Right lobe of liver (tissue), 6 donors: ENCODE measurements around the gene TMEM151B. TPM values are rescaled to one million over a fixed set of nuclear protein-coding genes. Genes with fewer than 3 reads are reported as not detected.
"Not testable (repeated sequence)": the region's sequence is repeated elsewhere in the genome, so short reads cannot be mapped to it uniquely, and the experiment has no call there.

Experiments used
- ATAC-seq, 4 donors: fragments of 200-7000 bp; cut with Tn5 transposase; one replicate each; pipeline ENCODE4 v1.9.1; 2020; ENCODE audit warnings: mild to moderate bottlenecking in 4 of 4, moderate library complexity in 4 of 4
- DNase-seq, 3 donors: peaks; one replicate each; pipeline ENCODE4 v3.0.0-alpha.2; 2020
- H3K27ac ChIP-seq, 3 donors: fragments of 200-600 bp; one replicate each; pipeline ENCODE4 v1.8.0; 2022
- H3K27me3 ChIP-seq, 2 donors: fragments of 200-600 bp; one replicate each; pipeline ENCODE4 v1.8.0; 2022
- H3K36me3 ChIP-seq, 4 donors: fragments of 200-600 bp; sonication (generic) in 1 of 4; one replicate each; pipeline versions ENCODE4 v1.5.1 to v1.8.0; 2017 to 2022; ENCODE audit warnings: control low read depth in 1 of 4
- H3K4me1 ChIP-seq, 4 donors: fragments of 200-600 bp; sonication (generic) in 1 of 4; one replicate each; pipeline versions ENCODE4 v1.5.1 to v1.8.0; 2017 to 2022; ENCODE audit warnings: control low read depth in 1 of 4
- H3K4me3 ChIP-seq, 3 donors: fragments of 200-600 bp; one replicate each; pipeline ENCODE4 v1.8.0; 2022
- H3K9me3 ChIP-seq, 4 donors: fragments of 200-600 bp; sonication (generic) in 1 of 4; one replicate each; pipeline versions ENCODE4 v1.5.1 to v1.8.0; 2017 to 2022; ENCODE audit warnings: control low read depth in 1 of 4
- POLR2A ChIP-seq: fragments of 450-650 bp; IDR thresholded peaks from one replicate; pipeline ENCODE4 v1.6.1; 2017; ENCODE audit warnings: antibody characterized with exemption, mild to moderate bottlenecking
- WGBS: methylation state at CpG from one replicate; pipeline ENCODE4 v1.1.6; 2018; ENCODE audit warnings: low coverage, low lambda C conversion rate; ENCODE audit not compliant: insufficient coverage; ENCODE audit errors: missing lambda C conversion rate; 5-methylcytosine and 5-hydroxymethylcytosine counted together
- intact Hi-C, 2 donors: fragments of 100-400 bp; cut with DNase I; formaldehyde crosslinking; loops; one replicate each; pipeline versions ENCODE4 v1.11.2 to v1.14.1; 2022
- total RNA-seq, 6 experiments: library from RNA; depleted of rRNA in 2 of 6; stranded (reverse); fragments of >200 nt in 2 of 6; fragmentation: NEBNext Ultra II Directional in 3 of 6; extraction: Animal tissue kit (Norgen Biotek cat#: 25700) in 3 of 6; gene quantifications; one replicate each; pipeline versions ENCODE4 v1.1.0 to v1.2.4, GENCODE V29; 2016 to 2023
- TF ChIP-seq, protein P1 (sequence below), 4 donors: fragments of 200-600 bp in 3 of 4; fragments of 450-650 bp in 1 of 4; IDR thresholded peaks; one replicate each; pipeline versions ENCODE4 v1.5.1 to v1.8.0; 2016 to 2022; ENCODE audit warnings: antibody characterized with exemption in 4 of 4, mild to moderate bottlenecking in 2 of 4
- donor health status: DM: no; HTN: yes; CAD: no.
- donor health status: DM: no; HTN: no; CAD: no.
- donor health status: DM: no; HTN: no; CAD: no.
- donor health status: DM: no; HTN: yes; CAD: no.
- donor health status: DM: no; HTN: yes; CAD: no.

The TMEM151B gene
- total RNA-seq, 6 experiments from 2014 or later = not detected

DNA sequence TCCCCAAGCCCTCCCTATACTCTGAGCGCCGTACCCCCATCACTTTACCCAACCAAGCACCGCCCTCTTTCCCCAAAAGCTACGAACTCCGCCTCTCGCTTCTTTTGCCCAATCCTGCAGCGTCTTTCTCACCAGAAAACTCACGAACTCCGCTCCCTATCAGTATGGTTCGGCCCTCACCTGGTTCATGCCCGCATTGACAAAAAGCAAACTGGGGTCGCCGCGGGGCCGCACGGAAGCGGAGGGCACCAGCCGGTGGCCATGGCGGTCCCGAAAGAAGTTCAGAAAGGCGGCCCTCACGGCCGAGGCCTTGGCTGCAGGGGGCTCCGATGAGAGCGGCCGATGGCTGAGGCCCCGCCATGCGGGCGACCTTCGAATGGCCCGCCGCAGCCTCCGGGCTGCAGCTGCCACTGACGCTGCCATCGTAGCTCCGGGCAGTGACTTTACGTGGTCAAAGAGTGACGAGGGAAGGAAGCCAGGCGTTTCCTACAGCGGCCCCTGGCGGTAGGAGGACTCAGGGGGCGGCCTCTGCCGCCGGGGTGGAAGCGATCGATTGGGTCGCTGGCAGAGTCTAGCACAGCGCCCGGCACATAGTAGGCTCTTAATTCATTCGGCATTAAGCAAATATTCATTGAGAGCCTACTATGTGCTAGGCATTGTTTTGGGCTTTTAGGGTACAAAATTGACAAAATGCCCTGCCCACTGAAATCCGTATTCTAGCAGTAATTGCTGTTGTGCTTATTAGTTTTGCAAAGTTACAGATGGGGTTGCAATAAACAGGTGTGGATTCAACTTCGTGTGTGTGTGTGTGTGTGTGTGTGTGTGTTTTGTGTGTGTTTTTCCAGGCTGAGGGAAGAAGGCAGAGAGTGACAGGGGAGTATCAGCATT lies 42.9 kb downstream of the TMEM151B start, which contains the start of gene AARS2:
AARS2 (minus strand) TSS at position 447 of the 888 bp plus-strand sequence; CDS start at position 423, 24 bp downstream.
- peak within 1 kb of the TSS; percentile 27 to 80 (median 73) for H3K27ac ChIP-seq
- H3K4me3 ChIP-seq = peak within 1 kb of the TSS; percentile 67 to 94 (median 93)
- no peaks in the 10 kb centered on the region for H3K9me3 ChIP-seq
- intact Hi-C loops = no loop called here
- peaks cover 0 to 8% (median 2%) of the 10 kb centered on the region in 4 donors for H3K4me1 ChIP-seq
- DNase-seq = peak; percentile 85 to 89 (median 88)
- WGBS = 4% methylated on average over 27 of the region's 52 CpGs
- H3K27me3 ChIP-seq = no peaks in the 10 kb centered on the region
- peak; percentile 97 to 100 (median 99) for ATAC-seq
- TF ChIP-seq POLR2A = peak; percentile 80
- TF ChIP-seq, protein P1, sequence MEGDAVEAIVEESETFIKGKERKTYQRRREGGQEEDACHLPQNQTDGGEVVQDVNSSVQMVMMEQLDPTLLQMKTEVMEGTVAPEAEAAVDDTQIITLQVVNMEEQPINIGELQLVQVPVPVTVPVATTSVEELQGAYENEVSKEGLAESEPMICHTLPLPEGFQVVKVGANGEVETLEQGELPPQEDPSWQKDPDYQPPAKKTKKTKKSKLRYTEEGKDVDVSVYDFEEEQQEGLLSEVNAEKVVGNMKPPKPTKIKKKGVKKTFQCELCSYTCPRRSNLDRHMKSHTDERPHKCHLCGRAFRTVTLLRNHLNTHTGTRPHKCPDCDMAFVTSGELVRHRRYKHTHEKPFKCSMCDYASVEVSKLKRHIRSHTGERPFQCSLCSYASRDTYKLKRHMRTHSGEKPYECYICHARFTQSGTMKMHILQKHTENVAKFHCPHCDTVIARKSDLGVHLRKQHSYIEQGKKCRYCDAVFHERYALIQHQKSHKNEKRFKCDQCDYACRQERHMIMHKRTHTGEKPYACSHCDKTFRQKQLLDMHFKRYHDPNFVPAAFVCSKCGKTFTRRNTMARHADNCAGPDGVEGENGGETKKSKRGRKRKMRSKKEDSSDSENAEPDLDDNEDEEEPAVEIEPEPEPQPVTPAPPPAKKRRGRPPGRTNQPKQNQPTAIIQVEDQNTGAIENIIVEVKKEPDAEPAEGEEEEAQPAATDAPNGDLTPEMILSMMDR (IDR thresholded peaks at IDR 0.05) = peak; percentile 89 to 100 (median 99)
- peaks cover 0 to 23% (median 10%) of the 10 kb centered on the region in 4 donors for H3K36me3 ChIP-seq

DNA sequence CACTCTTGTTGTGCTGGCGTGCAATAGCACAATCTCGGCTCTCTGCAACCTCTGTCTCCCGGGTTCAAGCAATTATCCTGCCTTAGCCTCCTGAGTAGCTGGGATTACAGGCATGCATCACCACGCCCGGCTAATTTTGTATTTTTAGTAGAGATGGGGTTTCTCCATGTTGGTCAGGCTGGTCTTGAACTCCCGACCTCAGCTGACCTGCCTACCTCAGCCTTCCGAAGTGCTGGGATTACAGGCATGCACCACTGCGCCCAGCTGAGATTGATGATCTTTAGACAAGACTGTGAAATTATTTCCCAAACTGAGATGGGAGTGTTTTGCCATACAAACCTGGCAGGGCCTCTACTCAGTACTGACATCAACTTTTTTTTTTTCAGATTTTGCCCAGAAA lies 44.4 kb downstream of the TMEM151B start:
- H3K27ac ChIP-seq, H3K27me3 ChIP-seq, H3K4me1 ChIP-seq, H3K9me3 ChIP-seq, ATAC-seq, H3K4me3 ChIP-seq, intact Hi-C loops, DNase-seq: not testable (repeated sequence)
- WGBS = 92% methylated on average over 8 of the region's 8 CpGs
- H3K36me3 ChIP-seq = peaks cover 0 to 14% (median 6%) of the 10 kb centered on the region in 4 donors

DNA sequence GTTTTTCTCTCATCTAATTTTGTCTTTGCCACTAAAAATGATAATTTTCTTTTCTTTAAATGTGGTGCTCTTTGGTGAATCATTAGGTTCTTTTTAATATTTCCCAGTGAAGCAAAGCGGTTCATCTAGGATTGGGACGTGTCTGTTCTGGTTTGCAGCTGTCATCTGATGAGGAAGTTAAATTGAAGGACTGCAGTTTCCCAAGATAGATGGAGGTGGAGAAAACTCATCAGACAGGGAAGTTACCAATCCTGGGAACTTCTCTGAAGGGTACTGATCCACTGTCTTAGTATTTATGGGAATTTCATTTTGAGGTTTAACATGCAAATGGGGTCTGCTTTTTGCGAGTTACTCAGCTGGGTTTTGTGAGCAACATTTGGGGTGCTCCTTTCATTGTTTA lies 45.3 kb downstream of the TMEM151B start:
- Histone ChIP-seq H3K27me3 (no peaks in the 10 kb centered on the region), H3K36me3 (peaks cover 0 to 6% (median 2%) of the 10 kb centered on the region in 4 donors), H3K4me3 (no peak overlapping the region), H3K9me3 (no peaks in the 10 kb centered on the region), H3K27ac (no peak overlapping the region), H3K4me1 (peaks cover 0 to 8% (median 2%) of the 10 kb centered on the region in 4 donors)
- TF ChIP-seq, protein P1 (IDR thresholded peaks at IDR 0.05) = no peak
- no peak for TF ChIP-seq POLR2A
- DNase-seq (no peak), ATAC-seq (no peak)
- intact Hi-C loops = no loop called here
- WGBS = 72% methylated on average over 3 of the region's 3 CpGs

DNA sequence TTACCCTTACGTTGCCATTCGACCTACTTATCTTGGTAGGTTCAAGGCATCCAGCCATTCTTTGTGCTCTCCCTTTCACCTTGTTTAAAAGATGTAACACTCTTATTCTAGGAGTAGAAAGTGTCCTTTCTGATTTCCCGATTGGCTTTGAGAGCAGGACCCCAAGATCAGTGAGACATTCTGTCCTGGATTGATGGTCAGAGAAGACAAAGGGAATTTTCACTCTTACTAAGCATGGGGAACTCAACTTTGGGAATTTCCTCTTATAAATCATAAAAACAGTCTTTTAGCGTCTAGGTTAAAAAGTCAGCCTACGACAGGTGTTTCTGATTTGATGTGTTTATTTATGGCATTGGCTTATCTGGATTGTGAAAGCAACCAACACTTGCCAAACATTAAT lies 45.7 kb downstream of the TMEM151B start:
- peaks cover 0 to 8% (median 2%) of the 10 kb centered on the region in 4 donors for H3K4me1 ChIP-seq
- no peak overlapping the region for H3K4me3 ChIP-seq
- ATAC-seq (no peak), DNase-seq (no peak)
- peaks cover 0 to 1% (median 0%) of the 10 kb centered on the region in 4 donors for H3K36me3 ChIP-seq
- TF ChIP-seq, protein P1 (IDR thresholded peaks at IDR 0.05) = no peak
- no peak for TF ChIP-seq POLR2A
- intact Hi-C loops = no loop called here
- 45% methylated on average over 5 of the region's 5 CpGs for WGBS
- no peaks in the 10 kb centered on the region for H3K9me3 ChIP-seq
- no peak overlapping the region for H3K27ac ChIP-seq
- H3K27me3 ChIP-seq = no peaks in the 10 kb centered on the region

DNA sequence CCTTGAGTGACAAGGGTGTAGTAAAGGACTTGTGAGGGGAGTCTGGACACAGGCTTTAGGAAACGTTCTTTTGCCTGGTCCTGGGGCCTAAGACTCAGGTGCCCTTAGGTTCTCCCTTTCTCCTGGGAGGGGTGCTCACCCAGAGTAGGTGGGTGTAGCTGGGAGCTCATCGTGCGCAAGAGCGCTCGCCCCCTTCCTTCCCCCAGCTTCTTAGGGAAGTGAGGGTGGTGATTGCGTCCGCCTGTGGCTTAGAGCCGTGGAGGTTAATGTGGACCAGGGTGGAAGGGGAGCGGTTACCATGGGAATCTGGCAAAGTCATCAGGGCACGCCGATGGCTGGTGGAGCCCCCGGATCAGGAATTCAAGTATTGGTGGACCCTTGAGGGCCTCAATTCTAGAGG lies 46.2 kb downstream of the TMEM151B start:
- no peak for ATAC-seq
- intact Hi-C loops = no loop called here
- no peak for DNase-seq

DNA sequence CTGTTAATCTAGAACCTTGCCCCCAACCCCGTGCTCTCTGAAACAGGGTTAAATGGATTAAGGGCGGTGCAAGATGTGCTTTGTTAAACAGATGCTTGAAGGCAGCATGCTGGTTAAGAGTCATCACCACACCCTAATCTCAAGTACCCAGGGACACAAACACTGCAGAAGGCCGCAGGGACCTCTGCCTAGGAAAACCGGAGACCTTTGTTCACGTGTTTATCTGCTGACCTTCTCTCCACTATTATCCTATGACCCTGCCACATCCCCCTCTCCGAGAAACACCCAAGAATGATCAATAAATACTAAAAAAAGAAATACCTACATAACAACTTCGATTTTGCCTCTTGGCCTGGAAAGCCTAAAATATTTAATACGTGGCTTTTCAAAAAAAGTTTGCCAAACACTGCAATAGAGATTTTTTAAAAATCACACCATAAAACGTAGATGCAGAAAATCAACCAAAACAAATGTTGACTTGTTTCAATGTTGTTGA lies 46.9 kb downstream of the TMEM151B start:
- H3K27ac ChIP-seq, H3K4me3 ChIP-seq, H3K9me3 ChIP-seq, H3K36me3 ChIP-seq, intact Hi-C loops, ATAC-seq, H3K4me1 ChIP-seq, H3K27me3 ChIP-seq, DNase-seq: not testable (repeated sequence)
- 29% methylated on average over 7 of the region's 9 CpGs for WGBS

More for the DNA sequence above, 46.2 kb downstream of the TMEM151B start:
- Histone ChIP-seq H3K4me3 (no peak overlapping the region), H3K27me3 (no peaks in the 10 kb centered on the region), H3K4me1 (peaks cover 0 to 8% (median 2%) of the 10 kb centered on the region in 4 donors), H3K9me3 (no peaks in the 10 kb centered on the region), H3K27ac (no peak overlapping the region), H3K36me3 (no peaks in the 10 kb centered on the region)
- 58% methylated on average over 7 of the region's 12 CpGs for WGBS
- TF ChIP-seq, protein P1 (IDR thresholded peaks at IDR 0.05) = no peak
- no peak for TF ChIP-seq POLR2A
